Fibroblast of lung (primary cell): ENCODE measurements around the gene PPP1R16B. TPM values are rescaled to one million over a fixed set of nuclear protein-coding genes. Genes with fewer than 3 reads are reported as not detected.

ENCODE experiments used
- DNase-seq, 2 donors: peaks; one replicate each; pipeline versions ENCODE4 v3.0.0 to v3.0.0-alpha.2; 2010; ENCODE audit warnings: low read depth in 2 of 2
- H2AFZ ChIP-seq: 2 replicates; pipeline ENCODE4 v1.5.1; 2012; ENCODE audit warnings: low read length, control low read depth, inconsistent platforms
- H3K27ac ChIP-seq: 2 replicates; pipeline ENCODE4 v1.5.1; 2011; ENCODE audit warnings: low read length, control low read depth; ENCODE audit not compliant: insufficient read depth
- H3K27me3 ChIP-seq: 2 replicates; pipeline ENCODE4 v1.5.1; 2011; ENCODE audit warnings: mild to moderate bottlenecking, low read length; ENCODE audit not compliant: control insufficient read depth, insufficient read depth
- H3K36me3 ChIP-seq: 2 replicates; pipeline ENCODE4 v1.5.1; 2011; ENCODE audit warnings: low read length; ENCODE audit not compliant: control insufficient read depth, insufficient read depth
- H3K4me1 ChIP-seq: 2 replicates; pipeline ENCODE4 v1.5.1; 2011; ENCODE audit warnings: low read length; ENCODE audit not compliant: control insufficient read depth, insufficient read depth; ENCODE audit errors: extremely low read depth
- H3K4me2 ChIP-seq: 2 replicates; pipeline ENCODE4 v1.5.1; 2011; ENCODE audit warnings: low read length, control low read depth; ENCODE audit not compliant: insufficient read depth; ENCODE audit errors: extremely low read depth
- H3K4me3 ChIP-seq, 4 experiments: fragments of 200-600 bp in 1 of 4; sonication (generic) in 1 of 4; replicated peaks in 1 of 4; 2 replicates each; pipeline ENCODE4 v1.5.1; 2011 to 2016; ENCODE audit warnings: low read length in 4 of 4, low read depth in 3 of 4, mild to moderate bottlenecking in 3 of 4, control low read depth in 2 of 4, inconsistent platforms in 1 of 4, mixed read lengths in 1 of 4; ENCODE audit not compliant: insufficient read depth in 1 of 4; ENCODE audit errors: control extremely low read depth in 1 of 4
- H3K79me2 ChIP-seq: 2 replicates; pipeline ENCODE4 v1.5.1; 2012; ENCODE audit warnings: mild to moderate bottlenecking, low read length, inconsistent platforms; ENCODE audit not compliant: control insufficient read depth, insufficient read depth
- H3K9ac ChIP-seq: 2 replicates; pipeline ENCODE4 v1.5.1; 2011; ENCODE audit warnings: mild to moderate bottlenecking, low read length, control low read depth; ENCODE audit not compliant: insufficient read depth
- H3K9me3 ChIP-seq: 2 replicates; pipeline ENCODE4 v1.5.1; 2012; ENCODE audit warnings: low read depth, low read length; ENCODE audit not compliant: control insufficient read depth, insufficient read depth
- H4K20me1 ChIP-seq: 2 replicates; pipeline ENCODE4 v1.5.1; 2011; ENCODE audit warnings: low read length; ENCODE audit not compliant: control insufficient read depth, insufficient read depth; ENCODE audit errors: extremely low read depth
- CTCF ChIP-seq, 2 donors: IDR thresholded peaks in 1 of 2; conservative IDR thresholded peaks in 1 of 2; 1 replicate in 1 of 2; 2 replicates in 1 of 2; pipeline ENCODE4 v1.5.1; 2011 to 2012; ENCODE audit warnings: low read length in 2 of 2, control low read depth in 1 of 2, inconsistent platforms in 1 of 2, low read depth in 1 of 2, mild to moderate bottlenecking in 1 of 2
- EZH2 ChIP-seq: IDR thresholded peaks from 2 replicates; pipeline ENCODE4 v1.5.1; 2012; ENCODE audit warnings: low read length, control low read depth, mild to moderate bottlenecking; ENCODE audit errors: missing control alignments
- polyA plus RNA-seq, 2 donors: library from polyadenylated mRNA; depleted of rRNA in 1 of 2; stranded (reverse) in 1 of 2; unstranded in 1 of 2; fragments of >200 nt; gene quantifications; 2 replicates each; pipeline ENCODE4 v1.2.1, GENCODE V29; 2011 to 2012; ENCODE audit warnings: missing spikeins in 1 of 2
- total RNA-seq: library from RNA; depleted of rRNA; stranded (reverse); fragments of >200 nt; gene quantifications from 2 replicates; pipeline ENCODE4 v1.2.1, GENCODE V29; 2014

The PPP1R16B gene
- total and polyA plus RNA-seq, 2 donors (not counting 1 experiment from before 2014, with no cell fraction given): under 0.01 TPM; not detected in 1

- Histone ChIP-seq H3K36me3 (no peaks in the 10 kb centered on the region), H3K4me2 (no peak overlapping the region), H3K9ac (no peak overlapping the region), H3K27ac (no peak overlapping the region), H3K4me3 (no peak overlapping the region), H2AFZ (no peak overlapping the region), H4K20me1 (no peaks in the 10 kb centered on the region), H3K79me2 (no peaks in the 10 kb centered on the region), H3K27me3 (no peaks in the 10 kb centered on the region), H3K4me1 (no peaks in the 10 kb centered on the region), H3K9me3 (no peaks in the 10 kb centered on the region)
- DNase-seq: no peak
- TF ChIP-seq CTCF (conservative IDR thresholded peaks at IDR 0.05 in 1 of 2, IDR thresholded peaks at IDR 0.05 in 1 of 2; ENCODE audit: low read depth in 1 of 2, low read length in 2 of 2) (no peak), EZH2 (no peak)
Observed at GRCh38 chr20:38875175-38875993, 69.9 kb downstream of the PPP1R16B start.

GRCh38 chr20:38877483-38877882 lies 72.0 kb downstream of the PPP1R16B start:
- Histone ChIP-seq H3K36me3 (no peaks in the 10 kb centered on the region), H2AFZ (no peak overlapping the region), H3K4me3 (no peak overlapping the region), H3K9ac (no peak overlapping the region), H3K27me3 (no peaks in the 10 kb centered on the region), H3K4me1 (no peaks in the 10 kb centered on the region), H3K9me3 (no peaks in the 10 kb centered on the region), H3K27ac (no peak overlapping the region), H4K20me1 (no peaks in the 10 kb centered on the region), H3K79me2 (no peaks in the 10 kb centered on the region), H3K4me2 (no peak overlapping the region)
- DNase-seq: no peak
- TF ChIP-seq EZH2 (no peak), CTCF (conservative IDR thresholded peaks at IDR 0.05 in 1 of 2, IDR thresholded peaks at IDR 0.05 in 1 of 2; ENCODE audit: low read depth in 1 of 2, low read length in 2 of 2) (no peak)

- Histone ChIP-seq H3K9me3 (no peaks in the 10 kb centered on the region), H4K20me1 (no peaks in the 10 kb centered on the region), H3K36me3 (no peaks in the 10 kb centered on the region), H3K4me1 (no peaks in the 10 kb centered on the region), H3K9ac (no peak overlapping the region), H2AFZ (no peak overlapping the region), H3K4me3 (no peak overlapping the region), H3K27me3 (peaks cover 2% of the 10 kb centered on the region), H3K4me2 (no peak overlapping the region), H3K79me2 (no peaks in the 10 kb centered on the region), H3K27ac (no peak overlapping the region)
- DNase-seq: peak; percentile 27 to 33
- TF ChIP-seq EZH2 (no peak), CTCF (conservative IDR thresholded peaks at IDR 0.05 in 1 of 2, IDR thresholded peaks at IDR 0.05 in 1 of 2; ENCODE audit: low read depth in 1 of 2, low read length in 2 of 2) (no peak)
Observed at GRCh38 chr20:38878866-38879265, 73.4 kb downstream of the PPP1R16B start.
